CD4-positive, alpha-beta T cell treated with Interleukin-2 at 100 ng/mL for 4 hours (primary cell): ENCODE data around the gene DGKH.
"Not testable (repeated sequence)": the region's sequence is repeated elsewhere in the genome, so short reads cannot be mapped to it uniquely, and the experiment has no call there.

Source experiments
- DNase-seq: peaks from one replicate; pipeline ENCODE4 v3.0.0-alpha.2; 2020; ENCODE audit warnings: low spot score

The DGKH gene

GRCh38 chr13:42110410-42111155 is 62.1 kb downstream of the DGKH start:
- peak; percentile 81 for DNase-seq

GRCh38 chr13:42112864-42113263 is 64.4 kb downstream of the DGKH start:
- DNase-seq = no peak

GRCh38 chr13:42113478-42113877 is 65.0 kb downstream of the DGKH start:
- no peak for DNase-seq

GRCh38 chr13:42114278-42114677 is 65.8 kb downstream of the DGKH start:
- no peak for DNase-seq

- DNase-seq = no peak
Observed at GRCh38 chr13:42114912-42115311, 66.5 kb downstream of the DGKH start.

- no peak for DNase-seq
Observed at GRCh38 chr13:42116225-42116624, 67.8 kb downstream of the DGKH start.

- DNase-seq = no peak
Observed at GRCh38 chr13:42119041-42119440, 70.6 kb downstream of the DGKH start.

- DNase-seq = no peak
Observed at GRCh38 chr13:42119875-42120274, 71.4 kb downstream of the DGKH start.

- DNase-seq = no peak
Observed at GRCh38 chr13:42123600-42123999, 75.2 kb downstream of the DGKH start.

GRCh38 chr13:42125046-42125445 is 76.6 kb downstream of the DGKH start:
- no peak for DNase-seq

GRCh38 chr13:42127047-42127446 is 78.6 kb downstream of the DGKH start:
- no peak for DNase-seq

GRCh38 chr13:42129033-42129432 is 80.6 kb downstream of the DGKH start:
- no peak for DNase-seq

- DNase-seq = no peak
Observed at GRCh38 chr13:42136518-42136917, 88.1 kb downstream of the DGKH start.

GRCh38 chr13:42137856-42138537 is 89.5 kb downstream of the DGKH start:
- no peak for DNase-seq

GRCh38 chr13:42140494-42140893 is 92.0 kb downstream of the DGKH start:
- no peak for DNase-seq

- DNase-seq = not testable (repeated sequence)
Observed at GRCh38 chr13:42141052-42141451, 92.6 kb downstream of the DGKH start.

- no peak for DNase-seq
Observed at GRCh38 chr13:42146359-42146758, 97.9 kb downstream of the DGKH start.

GRCh38 chr13:42148538-42148937 is 100.1 kb downstream of the DGKH start:
- no peak for DNase-seq

- no peak for DNase-seq
Observed at GRCh38 chr13:42149136-42149535, 100.7 kb downstream of the DGKH start.

- DNase-seq = no peak
Observed at GRCh38 chr13:42151781-42152180, 103.3 kb downstream of the DGKH start.

- no peak for DNase-seq
Observed at GRCh38 chr13:42152495-42152894, 104.0 kb downstream of the DGKH start.

- DNase-seq = no peak
Observed at GRCh38 chr13:42153199-42154113, 105.0 kb downstream of the DGKH start.

GRCh38 chr13:42155251-42155650 is 106.8 kb downstream of the DGKH start:
- DNase-seq = no peak
